Cardiac muscle cell (in vitro differentiated cells and primary cell): Measurements from ENCODE around the gene CDH4. TPM values are rescaled to one million over a fixed set of nuclear protein-coding genes. Genes with fewer than 3 reads are reported as not detected.

ENCODE experiments used
- DNase-seq, 2 donors: peaks; one replicate each; pipeline versions ENCODE4 v3.0.0 to v3.0.0-alpha.2; 2010 to 2017; ENCODE audit warnings: low read depth in 1 of 2, low spot score in 1 of 2
- H3K27ac ChIP-seq: fragments of 200-600 bp; sonication (generic); 2 replicates; pipeline ENCODE4 v1.5.1; 2016
- H3K27me3 ChIP-seq: fragments of 200-600 bp; sonication (generic); 2 replicates; pipeline ENCODE4 v1.6.0; 2016; ENCODE audit warnings: control low read depth
- H3K36me3 ChIP-seq: fragments of 200-600 bp; sonication (generic); 2 replicates; pipeline ENCODE4 v1.5.1; 2016; ENCODE audit warnings: control low read depth
- H3K4me1 ChIP-seq: fragments of 200-600 bp; sonication (generic); 2 replicates; pipeline ENCODE4 v1.8.1; 2017; ENCODE audit warnings: low read depth, mild to moderate bottlenecking, mixed run types
- H3K4me3 ChIP-seq: fragments of 200-600 bp; sonication (generic); 2 replicates; pipeline ENCODE4 v1.5.1; 2016; ENCODE audit warnings: mild to moderate bottlenecking
- H3K9me3 ChIP-seq: fragments of 200-600 bp; sonication (generic); 2 replicates; pipeline ENCODE4 v1.5.1; 2017; ENCODE audit warnings: low read depth, mild to moderate bottlenecking, control low read depth
- polyA plus RNA-seq: library from polyadenylated mRNA; unstranded; fragments of >200 nt; fragmentation: Nextera tagmentation; extraction: Ambion mirVana; gene quantifications from 2 replicates; pipeline ENCODE4 v1.2.1, GENCODE V29; 2016
- total RNA-seq: library from RNA; depleted of rRNA; stranded (reverse); fragments of >200 nt; gene quantifications from 2 replicates; pipeline ENCODE4 v1.2.3, GENCODE V29; 2016
- TF ChIP-seq, protein P1 (sequence below): IDR thresholded peaks from 2 replicates; pipeline ENCODE4 v1.5.1; 2012; ENCODE audit warnings: low read depth, mild to moderate bottlenecking, low read length

Gene CDH4
- total and polyA plus RNA-seq, 2 experiments from 2014 or later, result 0.43 to 0.80 TPM

GRCh38 chr20:61360296-61360695, 108.2 kb downstream of the CDH4 start:
- DNase-seq, result no peak
- TF ChIP-seq, protein P1, sequence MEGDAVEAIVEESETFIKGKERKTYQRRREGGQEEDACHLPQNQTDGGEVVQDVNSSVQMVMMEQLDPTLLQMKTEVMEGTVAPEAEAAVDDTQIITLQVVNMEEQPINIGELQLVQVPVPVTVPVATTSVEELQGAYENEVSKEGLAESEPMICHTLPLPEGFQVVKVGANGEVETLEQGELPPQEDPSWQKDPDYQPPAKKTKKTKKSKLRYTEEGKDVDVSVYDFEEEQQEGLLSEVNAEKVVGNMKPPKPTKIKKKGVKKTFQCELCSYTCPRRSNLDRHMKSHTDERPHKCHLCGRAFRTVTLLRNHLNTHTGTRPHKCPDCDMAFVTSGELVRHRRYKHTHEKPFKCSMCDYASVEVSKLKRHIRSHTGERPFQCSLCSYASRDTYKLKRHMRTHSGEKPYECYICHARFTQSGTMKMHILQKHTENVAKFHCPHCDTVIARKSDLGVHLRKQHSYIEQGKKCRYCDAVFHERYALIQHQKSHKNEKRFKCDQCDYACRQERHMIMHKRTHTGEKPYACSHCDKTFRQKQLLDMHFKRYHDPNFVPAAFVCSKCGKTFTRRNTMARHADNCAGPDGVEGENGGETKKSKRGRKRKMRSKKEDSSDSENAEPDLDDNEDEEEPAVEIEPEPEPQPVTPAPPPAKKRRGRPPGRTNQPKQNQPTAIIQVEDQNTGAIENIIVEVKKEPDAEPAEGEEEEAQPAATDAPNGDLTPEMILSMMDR, result no peak
- Histone ChIP-seq H3K4me3 (no peak overlapping the region), H3K9me3 (no peaks in the 10 kb centered on the region), H3K36me3 (no peaks in the 10 kb centered on the region), H3K4me1 (no peaks in the 10 kb centered on the region), H3K27ac (no peak overlapping the region), H3K27me3 (no peaks in the 10 kb centered on the region)

DNA sequence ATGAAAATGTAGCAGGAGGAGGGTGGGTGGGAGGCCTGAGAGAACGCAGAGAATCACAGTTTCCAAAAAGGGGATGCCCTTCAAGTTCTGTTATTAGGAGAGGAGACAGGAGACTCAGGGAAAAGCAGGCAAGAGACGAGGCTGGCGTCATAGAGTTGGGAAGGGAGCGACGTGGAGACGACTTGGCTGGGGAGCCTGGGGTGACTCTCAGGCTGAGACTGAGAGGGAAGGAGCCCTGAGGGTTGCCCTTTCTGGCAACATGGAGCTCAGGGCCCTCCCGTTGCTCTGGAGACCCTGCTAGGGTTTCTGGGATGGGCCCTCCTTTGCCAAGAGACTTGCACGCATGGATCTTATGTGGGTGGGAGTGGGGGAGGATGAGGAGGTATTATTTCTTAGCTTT, 108.9 kb downstream of the CDH4 start:
- H3K4me1 ChIP-seq, result no peaks in the 10 kb centered on the region
- H3K27me3 ChIP-seq, result no peaks in the 10 kb centered on the region
- no peak overlapping the region for H3K27ac ChIP-seq
- no peak for DNase-seq
- H3K36me3 ChIP-seq, result no peaks in the 10 kb centered on the region
- no peak overlapping the region for H3K4me3 ChIP-seq
- TF ChIP-seq, protein P1, result no peak
- no peaks in the 10 kb centered on the region for H3K9me3 ChIP-seq

- no peaks in the 10 kb centered on the region for H3K36me3 ChIP-seq
- no peaks in the 10 kb centered on the region for H3K27me3 ChIP-seq
- H3K4me3 ChIP-seq, result no peak overlapping the region
- TF ChIP-seq, protein P1, result no peak
- H3K9me3 ChIP-seq, result no peaks in the 10 kb centered on the region
- no peak for DNase-seq
- H3K4me1 ChIP-seq, result no peaks in the 10 kb centered on the region
- no peak overlapping the region for H3K27ac ChIP-seq
These were observed 109.4 kb downstream of the CDH4 start for GRCh38 chr20:61361501-61361900.

DNA sequence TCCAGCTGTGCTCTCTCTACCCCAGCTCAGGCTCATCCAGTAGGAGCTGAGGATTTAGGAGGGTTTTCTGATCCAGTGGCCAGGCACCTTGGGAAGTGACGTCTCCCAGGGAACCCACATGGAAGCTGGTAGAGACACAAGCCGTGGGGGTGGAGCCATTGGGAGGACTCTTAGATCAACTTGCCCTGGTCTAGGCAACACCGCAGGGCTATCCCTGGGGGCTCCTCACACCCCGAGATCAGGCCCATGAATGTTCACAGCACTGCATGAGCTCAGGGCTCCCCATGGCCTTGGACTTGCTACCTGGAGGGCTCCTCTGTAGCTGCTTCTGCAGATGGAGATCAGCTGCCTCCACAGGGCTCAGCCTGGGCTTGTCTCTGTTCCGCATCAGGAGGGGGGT, 112.1 kb downstream of the CDH4 start:
- TF ChIP-seq, protein P1, result no peak
- no peak overlapping the region for H3K4me3 ChIP-seq
- H3K4me1 ChIP-seq, result no peaks in the 10 kb centered on the region
- H3K27me3 ChIP-seq, result no peaks in the 10 kb centered on the region
- H3K9me3 ChIP-seq, result no peaks in the 10 kb centered on the region
- H3K27ac ChIP-seq, result no peak overlapping the region
- DNase-seq, result no peak
- no peaks in the 10 kb centered on the region for H3K36me3 ChIP-seq

DNA sequence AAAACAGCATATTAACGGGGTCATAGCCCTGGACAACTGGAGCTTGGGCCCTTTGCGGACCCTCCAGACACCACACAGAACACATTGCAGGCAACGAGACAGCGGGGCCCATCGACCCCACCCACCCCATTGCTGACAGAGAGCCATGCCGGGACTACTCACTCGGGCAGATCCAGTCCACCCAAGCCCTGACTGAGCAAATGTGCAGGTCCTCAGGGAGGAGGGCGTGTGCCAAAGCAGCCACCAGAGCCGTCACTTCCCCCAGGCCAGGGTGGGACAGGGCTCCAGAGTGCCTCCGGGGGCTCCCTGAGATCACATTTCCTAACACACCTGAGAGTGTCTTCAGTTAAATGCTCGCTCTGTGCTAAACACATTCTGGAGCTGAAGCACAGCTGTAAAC, 114.9 kb downstream of the CDH4 start:
- TF ChIP-seq, protein P1, result no peak
- no peak for DNase-seq
- Histone ChIP-seq H3K36me3 (no peaks in the 10 kb centered on the region), H3K4me1 (no peaks in the 10 kb centered on the region), H3K27ac (no peak overlapping the region), H3K4me3 (no peak overlapping the region), H3K27me3 (no peaks in the 10 kb centered on the region), H3K9me3 (no peaks in the 10 kb centered on the region)
